HepG2 (cell line): ENCODE data around the gene DCUN1D2. TPM values are rescaled to one million over a fixed set of nuclear protein-coding genes. Genes with fewer than 3 reads are reported as not detected.

Experiments
- ATAC-seq: fragments of 200-7000 bp; cut with Tn5 transposase; 3 replicates; pipeline ENCODE4 v1.9.1; 2020; ENCODE audit warnings: mild to moderate bottlenecking, moderate library complexity
- BruUV-seq: library from RNA; stranded (reverse); fragments of 400-500 nt; replicated peaks from 2 replicates; lab custom pipeline; 2021; lab: Mats Ljungman, UMichigan
- CTCF ChIA-PET: fragments of 300-600 bp; formaldehyde crosslinking; extraction: SDS; loops from one replicate; lab custom pipeline; 2021; ENCODE audit warnings: low total read pairs, inconsistent platforms, low intra/inter-chr PET ratio; lab: Yijun Ruan, JAX
- POLR2A ChIA-PET: fragments of 350-600 bp; sonication (Branson Sonifier 250); formaldehyde crosslinking; loops from one replicate; lab custom pipeline; 2020; ENCODE audit warnings: antibody characterized with exemption, inconsistent platforms; lab: Yijun Ruan, JAX
- DNase-seq: peaks from one replicate; pipeline ENCODE4 v3.0.0-alpha.2; 2015; ENCODE audit warnings: low spot score
- FAIRE-seq: peaks from 3 replicates; lab custom pipeline; 2011; peaks lifted over from hg19 to GRCh38; lab: Jason Lieb, UNC
- H2AFZ ChIP-seq: one replicate; pipeline ENCODE4 v1.6.1; 2011; ENCODE audit warnings: low read length, inconsistent platforms
- H3K27ac ChIP-seq: fragments of 300-600 bp; 3 replicates; pipeline ENCODE4 v1.8.0; 2011; ENCODE audit warnings: mixed run types, mild to moderate bottlenecking, mixed read lengths, low read length, inconsistent platforms; ENCODE audit not compliant: insufficient read depth; ENCODE audit errors: extremely low read length
- H3K27me3 ChIP-seq, 2 experiments: fragments of 200-600 bp in 1 of 2; 2 replicates in 1 of 2; 3 replicates in 1 of 2; pipeline versions ENCODE4 v1.6.0 to v1.8.0; 2011; ENCODE audit warnings: low read length in 2 of 2, mild to moderate bottlenecking in 2 of 2, moderate library complexity in 2 of 2, inconsistent platforms in 1 of 2; ENCODE audit not compliant: insufficient read depth in 2 of 2, control insufficient read depth in 1 of 2
- H3K36me3 ChIP-seq, 2 experiments: fragments of 200-600 bp in 1 of 2; replicated peaks in 1 of 2; 2 replicates in 1 of 2; 3 replicates in 1 of 2; pipeline versions ENCODE4 v1.5.1 to v1.8.0; 2011; ENCODE audit warnings: low read length in 2 of 2, inconsistent platforms in 1 of 2; ENCODE audit not compliant: insufficient read depth in 2 of 2, control insufficient read depth in 1 of 2
- H3K4me1 ChIP-seq: 2 replicates; pipeline ENCODE4 v1.5.1; 2012; ENCODE audit warnings: low read length, inconsistent platforms; ENCODE audit not compliant: insufficient read depth
- H3K4me2 ChIP-seq: 2 replicates; pipeline ENCODE4 v1.6.0; 2011; ENCODE audit warnings: low read depth, low read length, inconsistent platforms
- H3K4me3 ChIP-seq, 3 experiments: fragments of 200-600 bp in 1 of 3; sonication (generic), shearing (Covaris generic) in 1 of 3; replicated peaks in 1 of 3; 2 replicates each; pipeline ENCODE4 v1.5.1; 2011 to 2016; ENCODE audit warnings: low read length in 3 of 3, inconsistent platforms in 2 of 3, low read depth in 2 of 3, mild to moderate bottlenecking in 2 of 3, control low read depth in 1 of 3, mixed read lengths in 1 of 3; ENCODE audit not compliant: insufficient read depth in 1 of 3
- H3K79me2 ChIP-seq: one replicate; pipeline ENCODE4 v1.6.1; 2011; ENCODE audit warnings: low read length, inconsistent platforms; ENCODE audit not compliant: insufficient read depth
- H3K9ac ChIP-seq: 2 replicates; pipeline ENCODE4 v1.6.0; 2011; ENCODE audit warnings: mild to moderate bottlenecking, low read depth, low read length, inconsistent platforms; ENCODE audit not compliant: insufficient read depth
- H3K9me3 ChIP-seq: 2 replicates; pipeline ENCODE4 v1.5.1; 2012; ENCODE audit warnings: mild to moderate bottlenecking, low read length
- H4K20me1 ChIP-seq: 2 replicates; pipeline ENCODE4 v1.6.0; 2011; ENCODE audit warnings: inconsistent platforms, mild to moderate bottlenecking, low read length, moderate library complexity; ENCODE audit not compliant: insufficient read depth
- AGO2 ChIP-seq: fragments of 200-400 bp; formaldehyde crosslinking; optimal IDR thresholded peaks from 2 replicates; pipeline ENCODE3; 2017; ENCODE audit warnings: mild to moderate bottlenecking, low read depth, low read length, moderate library complexity
- CC2D1A ChIP-seq: sonication (generic); formaldehyde crosslinking; IDR thresholded peaks from 2 replicates; pipeline ENCODE4 v1.8.1; 2023; ENCODE audit warnings: mild to moderate bottlenecking, missing genetic modification reagents
- CENPT ChIP-seq: sonication (generic); formaldehyde crosslinking; IDR thresholded peaks from 2 replicates; pipeline ENCODE4 v1.8.0; 2022; ENCODE audit warnings: low read depth, mild to moderate bottlenecking, moderate library complexity, missing genetic modification reagents
- HNF4A ChIP-seq: sonication (generic); formaldehyde crosslinking; IDR thresholded peaks from 2 replicates; pipeline ENCODE4 v1.4.0; 2020; ENCODE audit warnings: missing genetic modification reagents
- MAFK ChIP-seq, 2 experiments: IDR thresholded peaks in 1 of 2; conservative IDR thresholded peaks in 1 of 2; 2 replicates each; pipeline ENCODE4 v1.6.1; 2011; ENCODE audit warnings: improper control_type of control experiment in 2 of 2, low read length in 2 of 2
- RORA ChIP-seq: sonication (generic); formaldehyde crosslinking; IDR thresholded peaks from 2 replicates; pipeline ENCODE4 v1.5.0; 2020; ENCODE audit warnings: mild to moderate bottlenecking, missing genetic modification reagents, moderate library complexity
- ZNF10 ChIP-seq: sonication (generic); formaldehyde crosslinking; IDR thresholded peaks from 2 replicates; pipeline ENCODE4 v1.4.0; 2020; ENCODE audit warnings: mild to moderate bottlenecking, low read depth, missing genetic modification reagents, borderline replicate concordance
- ZNF530 ChIP-seq: sonication (generic); formaldehyde crosslinking; IDR thresholded peaks from 2 replicates; pipeline ENCODE4 v1.5.0; 2020; ENCODE audit warnings: low read depth, mild to moderate bottlenecking, missing genetic modification reagents
- ZNF552 ChIP-seq: sonication (generic); formaldehyde crosslinking; IDR thresholded peaks from 2 replicates; pipeline ENCODE4 v1.9.0; 2022; ENCODE audit warnings: missing genetic modification reagents, mild to moderate bottlenecking, borderline replicate concordance
- ZNF7 ChIP-seq: IDR thresholded peaks from 2 replicates; pipeline ENCODE4 v1.6.1; 2016; ENCODE audit warnings: missing biosample characterization, missing genetic modification reagents
- ZNF746 ChIP-seq: sonication (generic); formaldehyde crosslinking; IDR thresholded peaks from 2 replicates; pipeline ENCODE4 v1.8.0; 2022; ENCODE audit warnings: mild to moderate bottlenecking, missing genetic modification reagents
- ZNF788 ChIP-seq: sonication (generic); formaldehyde crosslinking; IDR thresholded peaks from 2 replicates; pipeline ENCODE4 v1.5.0; 2020; ENCODE audit warnings: mild to moderate bottlenecking, missing genetic modification reagents, borderline replicate concordance
- ZSCAN31 ChIP-seq: sonication (generic); formaldehyde crosslinking; IDR thresholded peaks from 2 replicates; pipeline ENCODE4 v1.5.0; 2020; ENCODE audit warnings: low read depth, mild to moderate bottlenecking, missing genetic modification reagents
- WGBS: methylation state at CpG from one replicate; pipeline ENCODE4 v1.1.6; 2017; ENCODE audit warnings: low lambda C conversion rate; 5-methylcytosine and 5-hydroxymethylcytosine counted together
- in situ Hi-C: cut with HindIII; loops from 2 replicates; pipeline ENCODE4 v1.10.0; 2017; ENCODE audit warnings: low pct_unique_long_range_greater_than_20kb; ENCODE audit not compliant: extremely low pct_ligation_motif_present
- intact Hi-C: fragments of 100-400 bp; cut with micrococcal nuclease; formaldehyde crosslinking; loops from one replicate; pipeline ENCODE4 v1.10.0; 2022; ENCODE audit not compliant: unreplicated experiment
- polyA plus RNA-seq, 8 experiments: library from polyadenylated mRNA; depleted of rRNA in 3 of 8; stranded (reverse) in 7 of 8; unstranded in 1 of 8; fragments of >200 nt; fragmentation: Illumina TruSeq in 4 of 8; extraction: Trizol in 4 of 8; gene quantifications; 2 replicates each; pipeline versions ENCODE4 v1.2.1 to v1.2.3, GENCODE V29; 2011 to 2016; ENCODE audit warnings: low read depth in 4 of 8, missing spikeins in 1 of 8, mixed read lengths in 1 of 8; ENCODE audit not compliant: insufficient read depth in 1 of 8
- total RNA-seq, 5 experiments: library from RNA; depleted of rRNA; stranded (reverse); fragments of >200 nt; fragmentation: Illumina TruSeq; extraction: Trizol; gene quantifications; 2 replicates each; pipeline ENCODE4 v1.2.3, GENCODE V29; 2016; ENCODE audit warnings: low read depth in 1 of 5
- TF ChIP-seq, protein P1 (sequence below): sonication (generic); formaldehyde crosslinking; conservative IDR thresholded peaks from 2 replicates; pipeline ENCODE4 v1.4.0; 2020; ENCODE audit warnings: missing genetic modification reagents
- TF ChIP-seq, protein P2 (sequence below), 2 experiments: fragments of 450-650 bp in 1 of 2; sonication (generic) in 1 of 2; formaldehyde crosslinking; IDR thresholded peaks; 2 replicates each; pipeline versions ENCODE4 v1.5.0 to v1.8.0; 2020 to 2022; ENCODE audit warnings: mild to moderate bottlenecking in 1 of 2, missing genetic modification reagents in 1 of 2

Gene DCUN1D2
- total and polyA plus RNA-seq, 2 of the 13 experiments (the other 11 are each of a cell fraction or from before 2014, with no cell fraction given): 9.1 to 9.6 TPM

DNA sequence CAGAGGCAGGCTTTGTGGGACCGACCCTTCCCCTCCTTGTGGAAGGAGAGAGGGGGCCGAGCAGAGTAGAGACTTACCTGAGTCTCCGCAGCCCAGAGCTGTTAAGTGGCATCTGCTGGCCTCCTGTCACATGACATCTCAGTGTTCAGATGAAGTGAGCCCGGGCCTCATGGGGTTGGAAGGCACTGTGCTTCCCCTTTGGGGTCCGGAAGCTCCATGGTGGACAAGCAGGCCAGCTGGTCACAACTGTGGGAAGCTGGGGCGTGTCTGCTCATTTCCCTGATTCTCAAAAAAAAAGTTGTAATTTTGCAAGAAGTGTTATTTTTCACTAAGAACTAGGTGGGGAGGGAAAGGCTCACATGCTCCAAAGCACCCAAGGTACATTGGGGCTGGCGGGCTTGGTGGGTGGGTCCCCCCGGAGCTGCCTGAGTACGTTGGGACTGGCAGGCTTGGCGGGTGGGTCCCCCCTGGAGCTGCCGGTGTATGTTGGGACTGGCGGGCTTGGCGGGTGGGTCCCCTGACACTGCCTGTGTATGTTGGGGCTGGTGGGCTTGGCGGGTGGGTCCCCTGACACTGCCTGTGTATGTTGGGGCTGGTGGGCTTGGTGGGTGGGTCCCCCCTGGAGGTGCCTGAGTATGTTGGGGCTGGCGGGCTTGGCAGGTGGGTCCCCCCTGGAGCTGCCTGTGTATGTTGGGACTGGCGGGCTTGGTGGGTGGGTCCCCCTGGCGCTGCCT is 18.2 kb upstream of the DCUN1D2 start:
- H2AFZ ChIP-seq: no peak overlapping the region
- H3K36me3 ChIP-seq: peaks cover 17 to 51% of the 10 kb centered on the region in 2 experiments
- WGBS: 96% methylated on average over 10 of the region's 17 CpGs
- POLR2A ChIA-PET: no interaction called here
- intact Hi-C loops (no loop called here), in situ Hi-C loops (no loop called here)
- H3K9ac ChIP-seq: no peak overlapping the region
- no peak for DNase-seq
- no peaks in the 10 kb centered on the region for H3K79me2 ChIP-seq
- no peaks in the 10 kb centered on the region for H3K27me3 ChIP-seq
- no peak overlapping the region for H3K27ac ChIP-seq
- H3K4me1 ChIP-seq: no peaks in the 10 kb centered on the region
- no peak overlapping the region for H3K4me2 ChIP-seq
- TF ChIP-seq ZNF7 (CRISPR knock-in tag) (no peak), AGO2 (peak; percentile 63)
- H4K20me1 ChIP-seq: 0 out of 2 replicates have a peak, but pooled peaks cover 5% of the 10 kb centered on the region
- no peak for FAIRE-seq
- BruUV-seq: no TSS peak
- ATAC-seq: peak; percentile 11; the same call in 2 of the 3 replicates
- H3K4me3 ChIP-seq: no peak overlapping the region
- no peaks in the 10 kb centered on the region for H3K9me3 ChIP-seq
- CTCF ChIA-PET: no interaction called here

DNA sequence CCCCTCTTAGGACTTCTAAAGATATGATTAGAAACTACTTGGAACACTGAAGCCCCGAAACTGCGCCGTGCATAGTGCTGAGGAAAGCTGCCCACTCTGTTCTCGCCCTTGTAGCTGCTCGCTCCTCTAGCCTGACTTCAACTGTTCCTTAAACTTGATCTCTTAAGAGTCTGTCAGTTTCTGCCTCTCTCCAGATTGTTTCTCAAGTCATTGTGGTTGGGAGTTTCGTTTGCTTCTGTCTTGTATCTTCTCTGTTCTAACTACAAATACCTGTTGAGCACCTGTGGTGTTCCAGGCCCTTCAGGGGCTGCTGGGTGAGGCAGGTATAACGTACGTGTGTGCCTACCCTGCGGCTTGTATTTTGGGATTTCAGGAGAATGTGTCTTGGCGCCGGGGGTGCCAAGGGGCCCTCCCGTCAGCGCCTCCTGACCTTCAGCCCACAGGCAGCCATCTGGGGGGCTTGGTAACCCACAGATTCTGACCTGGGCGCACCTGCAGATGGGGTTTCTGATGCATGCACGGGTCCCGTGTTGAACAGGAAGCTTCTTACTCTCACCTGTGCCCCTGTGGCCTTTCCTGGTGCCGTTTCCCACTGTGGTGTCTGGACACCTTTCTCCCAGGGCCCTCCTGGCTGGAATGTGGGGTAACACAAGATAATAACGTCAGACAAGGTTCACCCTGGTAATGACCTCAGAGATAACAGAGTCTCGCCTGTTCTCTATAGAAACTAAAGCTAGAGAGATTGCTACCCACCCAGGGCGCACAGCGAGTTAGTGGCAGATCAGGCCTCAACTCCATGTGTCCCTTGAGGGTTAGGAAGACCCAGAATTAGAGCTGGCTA is 17.2 kb upstream of the DCUN1D2 start:
- no peak; the same call in 2 of the 3 replicates for ATAC-seq
- no peak overlapping the region for H3K4me3 ChIP-seq
- H2AFZ ChIP-seq: no peak overlapping the region
- POLR2A ChIA-PET: no interaction called here
- H3K79me2 ChIP-seq: no peaks in the 10 kb centered on the region
- WGBS: 94% methylated on average over 19 of the region's 21 CpGs
- no peaks in the 10 kb centered on the region for H3K9me3 ChIP-seq
- intact Hi-C loops (no loop called here), in situ Hi-C loops (no loop called here)
- no peak overlapping the region for H3K4me2 ChIP-seq
- no peak for DNase-seq
- BruUV-seq: no TSS peak
- no peaks in the 10 kb centered on the region for H3K27me3 ChIP-seq
- FAIRE-seq: no peak
- CTCF ChIA-PET: no interaction called here
- H3K36me3 ChIP-seq: peaks cover 17 to 52% of the 10 kb centered on the region in 2 experiments
- H3K9ac ChIP-seq: no peak overlapping the region
- no peak overlapping the region for H3K27ac ChIP-seq
- 0 out of 2 replicates have a peak, but pooled peaks cover 5% of the 10 kb centered on the region for H4K20me1 ChIP-seq
- H3K4me1 ChIP-seq: no peaks in the 10 kb centered on the region
- TF ChIP-seq, protein P1, sequence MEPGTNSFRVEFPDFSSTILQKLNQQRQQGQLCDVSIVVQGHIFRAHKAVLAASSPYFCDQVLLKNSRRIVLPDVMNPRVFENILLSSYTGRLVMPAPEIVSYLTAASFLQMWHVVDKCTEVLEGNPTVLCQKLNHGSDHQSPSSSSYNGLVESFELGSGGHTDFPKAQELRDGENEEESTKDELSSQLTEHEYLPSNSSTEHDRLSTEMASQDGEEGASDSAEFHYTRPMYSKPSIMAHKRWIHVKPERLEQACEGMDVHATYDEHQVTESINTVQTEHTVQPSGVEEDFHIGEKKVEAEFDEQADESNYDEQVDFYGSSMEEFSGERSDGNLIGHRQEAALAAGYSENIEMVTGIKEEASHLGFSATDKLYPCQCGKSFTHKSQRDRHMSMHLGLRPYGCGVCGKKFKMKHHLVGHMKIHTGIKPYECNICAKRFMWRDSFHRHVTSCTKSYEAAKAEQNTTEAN (CRISPR knock-in tag): no peak
- no peak for TF ChIP-seq ZNF746 (CRISPR knock-in tag)
- TF ChIP-seq ZNF10 (CRISPR knock-in tag): no peak
- no peak for TF ChIP-seq ZNF788
- TF ChIP-seq ZNF530: no peak
- no peak for TF ChIP-seq HNF4A (CRISPR knock-in tag)
- no peak for TF ChIP-seq RORA
- no peak for TF ChIP-seq ZSCAN31 (CRISPR knock-in tag)
- no peak for TF ChIP-seq MAFK (conservative IDR thresholded peaks at IDR 0.05 in 1 of 2, IDR thresholded peaks at IDR 0.05 in 1 of 2; ENCODE audit: low read length in 2 of 2)
- no peak for TF ChIP-seq ZNF552 (CRISPR knock-in tag)
- TF ChIP-seq CC2D1A (CRISPR knock-in tag): no peak
- TF ChIP-seq, protein P2, sequence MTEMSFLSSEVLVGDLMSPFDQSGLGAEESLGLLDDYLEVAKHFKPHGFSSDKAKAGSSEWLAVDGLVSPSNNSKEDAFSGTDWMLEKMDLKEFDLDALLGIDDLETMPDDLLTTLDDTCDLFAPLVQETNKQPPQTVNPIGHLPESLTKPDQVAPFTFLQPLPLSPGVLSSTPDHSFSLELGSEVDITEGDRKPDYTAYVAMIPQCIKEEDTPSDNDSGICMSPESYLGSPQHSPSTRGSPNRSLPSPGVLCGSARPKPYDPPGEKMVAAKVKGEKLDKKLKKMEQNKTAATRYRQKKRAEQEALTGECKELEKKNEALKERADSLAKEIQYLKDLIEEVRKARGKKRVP (CRISPR knock-in tag; IDR thresholded peaks at IDR 0.05): no peak
- no peak for TF ChIP-seq CENPT (CRISPR knock-in tag)
